Adrenal gland (tissue), 12 donors: ENCODE results near the gene PRSS50. TPM values are rescaled to one million over a fixed set of nuclear protein-coding genes. Genes with fewer than 3 reads are reported as not detected.

ENCODE experiments used
- DNase-seq, 7 donors: peaks; one replicate each; pipeline ENCODE4 v3.0.0-alpha.2; 2019 to 2020
- H3K27ac ChIP-seq, 5 donors: fragments of 200-600 bp; sonication (generic) in 4 of 5; 1 replicate in 3 of 5; 2 replicates in 2 of 5; pipeline versions ENCODE4 v1.5.1 to v1.8.0; 2016 to 2020; ENCODE audit warnings: mild to moderate bottlenecking in 1 of 5
- H3K27me3 ChIP-seq: fragments of 200-600 bp; 2 replicates; pipeline ENCODE4 v1.8.0; 2021
- H3K36me3 ChIP-seq, 2 donors: fragments of 200-600 bp; replicated peaks in 1 of 2; 1 replicate in 1 of 2; 2 replicates in 1 of 2; pipeline versions ENCODE4 v1.5.1 to v1.8.0; 2018 to 2022
- H3K4me1 ChIP-seq, 2 donors: fragments of 200-600 bp; replicated peaks in 1 of 2; 1 replicate in 1 of 2; 2 replicates in 1 of 2; pipeline versions ENCODE4 v1.5.1 to v1.8.0; 2018 to 2021
- H3K4me3 ChIP-seq, 4 donors: fragments of 200-600 bp; sonication (generic) in 3 of 4; one replicate each; pipeline ENCODE4 v1.5.1; 2016 to 2018
- H3K9me3 ChIP-seq, 3 donors: fragments of 200-600 bp; sonication (generic) in 1 of 3; replicated peaks in 1 of 3; 1 replicate in 2 of 3; 2 replicates in 1 of 3; pipeline versions ENCODE4 v1.5.1 to v1.8.0; 2016 to 2021
- CTCF ChIP-seq, 6 experiments: fragments of 450-650 bp in 4 of 6; fragments of 200-600 bp in 2 of 6; sonication (generic) in 1 of 6; IDR thresholded peaks; 1 replicate in 5 of 6; 2 replicates in 1 of 6; pipeline versions ENCODE4 v1.5.1 to v1.8.0; 2016 to 2021; ENCODE audit warnings: antibody characterized with exemption in 6 of 6, mild to moderate bottlenecking in 2 of 6, moderate library complexity in 1 of 6
- POLR2A ChIP-seq, 2 donors: fragments of 450-650 bp; IDR thresholded peaks; one replicate each; pipeline ENCODE4 v1.6.1; 2017; ENCODE audit warnings: antibody characterized with exemption in 2 of 2, mild to moderate bottlenecking in 2 of 2, moderate library complexity in 1 of 2
- WGBS, 4 donors: extraction: QIAGEN DNeasy Blood & Tissue Kit in 2 of 4; methylation state at CpG; one replicate each; pipeline versions ENCODE4 v1.1.5 to v1.1.7; 2013 to 2017; 5-methylcytosine and 5-hydroxymethylcytosine counted together
- intact Hi-C, 2 donors: fragments of 100-400 bp; cut with DNase I; formaldehyde crosslinking; loops; one replicate each; pipeline versions ENCODE4 v1.14.1 to v1.15.0; 2022 to 2023
- polyA plus RNA-seq, 3 donors: library from polyadenylated mRNA; stranded (reverse); fragments of 200-250 nt in 2 of 3; fragments of 350-450 nt in 1 of 3; fragmentation: Illumina TruSeq in 1 of 3; extraction: RNeasy Lipid Tissue Mini Kit (QIAGEN cat#74804) in 1 of 3; gene quantifications; one replicate each; pipeline ENCODE4 v1.2.3, GENCODE V29; 2013 to 2014
- total RNA-seq, 9 donors: library from RNA; depleted of rRNA in 4 of 9; stranded (reverse); fragments of >200 nt in 4 of 9; fragments of 120-200 nt in 1 of 9; fragmentation: NEBNext Ultra II Directional in 1 of 9; extraction: Animal tissue kit (Norgen Biotek cat#: 25700) in 1 of 9; gene quantifications; one replicate each; pipeline versions ENCODE4 v1.1.0 to v1.2.4, GENCODE V29; 2013 to 2023
- donor health status: healthy with polysubstance abuse.
- donor health status: Bipolar disorder and iron deficiency.
- donor health status: DM: yes; HTN: yes; CAD: no.
- donor health status: DM: no; HTN: no; CAD: no.
- donor health status: DM: no; HTN: no; CAD: no.
- donor health status: DM: yes; HTN: yes; CAD: no.

Gene PRSS50
- total and polyA plus RNA-seq, 12 donors, result 0.07 to 1.9 (median 0.18) TPM; not detected in 4

GRCh38 chr3:46710671-46711295 lies 6.9 kb downstream of the PRSS50 start:
- intact Hi-C loops, result loop anchor here in 1 of 2 donors (10.0 kb wide), 1 partner anchor 644 kb away; no protein-coding TSS in a partner anchor
- DNase-seq, result peak in 3 of 7 donors; percentile 4 to 9 (median 9)
- no peaks in the 10 kb centered on the region for H3K36me3 ChIP-seq
- H3K4me3 ChIP-seq, result no peak overlapping the region
- no peaks in the 10 kb centered on the region for H3K4me1 ChIP-seq
- no peaks in the 10 kb centered on the region for H3K27me3 ChIP-seq
- no peak overlapping the region for H3K27ac ChIP-seq
- no peak for TF ChIP-seq CTCF (IDR thresholded peaks at IDR 0.05)
- no peak for TF ChIP-seq POLR2A (IDR thresholded peaks at IDR 0.05)
- no peaks in the 10 kb centered on the region for H3K9me3 ChIP-seq
- WGBS, 4 donors, result 95 to 98% (median 97%) methylated on average over 5 to 6 of the region's 6 CpGs

GRCh38 chr3:46710229-46710628 lies 7.4 kb downstream of the PRSS50 start:
- Histone ChIP-seq H3K36me3 (no peaks in the 10 kb centered on the region), H3K4me1 (no peaks in the 10 kb centered on the region), H3K4me3 (no peak overlapping the region), H3K9me3 (no peaks in the 10 kb centered on the region), H3K27me3 (no peaks in the 10 kb centered on the region), H3K27ac (no peak overlapping the region)
- intact Hi-C loops, result loop anchor here in 1 of 2 donors (10.0 kb wide), 1 partner anchor 645 kb away; no protein-coding TSS in a partner anchor
- DNase-seq, result no peak
- WGBS, 4 donors, result 75 to 94% (median 92%) methylated on average over 6 to 7 of the region's 7 CpGs
- no peak for TF ChIP-seq POLR2A (IDR thresholded peaks at IDR 0.05)
- no peak for TF ChIP-seq CTCF (IDR thresholded peaks at IDR 0.05)

GRCh38 chr3:46709721-46710120 lies 7.9 kb downstream of the PRSS50 start:
- no peaks in the 10 kb centered on the region for H3K36me3 ChIP-seq
- no peak overlapping the region for H3K27ac ChIP-seq
- no peak overlapping the region for H3K4me3 ChIP-seq
- H3K27me3 ChIP-seq, result no peaks in the 10 kb centered on the region
- peak in 2 of 7 donors; percentile 7 to 8 for DNase-seq
- no peaks in the 10 kb centered on the region for H3K4me1 ChIP-seq
- no peak for TF ChIP-seq CTCF (IDR thresholded peaks at IDR 0.05)
- TF ChIP-seq POLR2A (IDR thresholded peaks at IDR 0.05), result no peak
- H3K9me3 ChIP-seq, result no peaks in the 10 kb centered on the region
- intact Hi-C loops, result loop anchor here (5.0 to 10.0 kb wide), 5 partner anchors 155 to 645 kb away; partner anchors contain the start of gene MYL3 (in 2 of the 2)
- WGBS, 4 donors, result 88 to 95% (median 91%) methylated on average over 6 of the region's 6 CpGs

GRCh38 chr3:46709157-46709654 lies 8.5 kb downstream of the PRSS50 start:
- Histone ChIP-seq H3K4me1 (no peaks in the 10 kb centered on the region), H3K27me3 (no peaks in the 10 kb centered on the region), H3K4me3 (no peak overlapping the region), H3K27ac (no peak overlapping the region), H3K9me3 (no peaks in the 10 kb centered on the region), H3K36me3 (no peaks in the 10 kb centered on the region)
- no peak for TF ChIP-seq CTCF (IDR thresholded peaks at IDR 0.05)
- no peak for TF ChIP-seq POLR2A (IDR thresholded peaks at IDR 0.05)
- intact Hi-C loops, result loop anchor here (5.0 to 10.0 kb wide), 4 partner anchors 156 to 296 kb away; partner anchors contain the start of gene MYL3 (in 2 of the 2)
- WGBS, 4 donors, result 93 to 98% (median 96%) methylated on average over 6 to 7 of the region's 7 CpGs
- DNase-seq, result no peak
